DMS53 (cell line): Measurements from ENCODE around the gene ZDHHC13.
"Not testable (repeated sequence)": the region's sequence is repeated elsewhere in the genome, so short reads cannot be mapped to it uniquely, and the experiment has no call there.

Experiments used
- DNase-seq: peaks from one replicate; lab custom pipeline; 2025; lab: John Stamatoyannopoulos, UW

Gene ZDHHC13

GRCh38 chr11:19100885-19101284 lies 16.1 kb upstream of the ZDHHC13 start:
- no peak for DNase-seq

GRCh38 chr11:19101796-19102520 lies 15.0 kb upstream of the ZDHHC13 start:
- peak; percentile 93 for DNase-seq

DNA sequence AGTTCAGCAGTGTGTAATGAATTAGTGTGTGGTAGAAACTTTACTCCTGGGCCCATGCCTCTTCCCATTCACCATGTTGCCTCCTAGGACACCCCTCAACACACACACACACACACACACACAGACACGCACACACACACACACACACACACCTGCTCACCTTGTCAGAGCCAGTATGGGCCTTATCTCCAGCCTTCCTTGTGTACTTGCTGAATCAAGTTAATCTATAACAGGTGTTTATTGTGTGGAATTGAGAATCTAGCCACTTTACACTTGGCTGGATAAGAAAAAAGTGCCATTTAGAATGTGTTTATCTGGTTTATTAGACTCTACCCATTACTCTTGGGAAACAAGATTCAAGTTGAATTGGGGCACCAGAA lies 14.5 kb upstream of the ZDHHC13 start:
- DNase-seq, result peak; percentile 86

DNA sequence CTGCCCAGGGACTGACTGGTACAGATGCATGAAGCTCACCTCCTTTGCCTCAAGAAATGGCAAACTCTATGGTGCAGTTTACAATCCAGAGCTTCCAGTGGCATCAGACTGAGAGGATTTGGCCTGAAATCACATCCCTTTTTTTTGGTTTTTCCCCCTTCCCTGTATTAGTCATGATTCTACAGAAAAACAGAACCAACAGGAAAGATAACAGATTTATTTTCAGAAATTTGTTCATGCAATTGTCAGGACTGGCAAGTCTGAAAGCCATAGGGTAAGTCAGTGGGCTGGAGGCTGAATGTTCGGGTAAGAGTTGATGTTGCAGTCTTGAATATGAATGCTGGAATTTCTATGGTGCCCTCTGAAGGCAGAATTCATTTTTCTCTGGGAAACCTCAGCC lies 12.0 kb upstream of the ZDHHC13 start:
- no peak for DNase-seq

GRCh38 chr11:19107125-19107524 lies 9.8 kb upstream of the ZDHHC13 start:
- no peak for DNase-seq

- DNase-seq, result peak; percentile 17
Measured at GRCh38 chr11:19110295-19110694, 6.7 kb upstream of the ZDHHC13 start.

DNA sequence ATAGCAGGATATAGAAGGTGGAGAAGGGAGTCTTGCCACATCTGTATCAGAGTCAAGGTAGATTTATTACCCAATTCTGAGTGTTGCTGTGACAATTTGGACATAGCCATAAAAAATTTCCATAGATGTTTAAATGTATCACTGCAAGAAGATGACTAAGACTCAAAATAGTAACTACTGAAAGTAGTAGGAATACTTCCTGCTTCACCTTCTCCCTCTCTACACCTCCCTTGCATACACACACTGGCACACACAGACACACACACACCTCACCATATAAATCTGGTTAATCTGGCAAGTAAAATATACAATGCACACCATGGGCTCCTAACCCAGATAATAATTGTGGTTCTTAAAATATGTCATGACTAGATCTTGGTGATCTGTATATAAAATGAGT lies 5.2 kb upstream of the ZDHHC13 start:
- DNase-seq, result no peak

DNA sequence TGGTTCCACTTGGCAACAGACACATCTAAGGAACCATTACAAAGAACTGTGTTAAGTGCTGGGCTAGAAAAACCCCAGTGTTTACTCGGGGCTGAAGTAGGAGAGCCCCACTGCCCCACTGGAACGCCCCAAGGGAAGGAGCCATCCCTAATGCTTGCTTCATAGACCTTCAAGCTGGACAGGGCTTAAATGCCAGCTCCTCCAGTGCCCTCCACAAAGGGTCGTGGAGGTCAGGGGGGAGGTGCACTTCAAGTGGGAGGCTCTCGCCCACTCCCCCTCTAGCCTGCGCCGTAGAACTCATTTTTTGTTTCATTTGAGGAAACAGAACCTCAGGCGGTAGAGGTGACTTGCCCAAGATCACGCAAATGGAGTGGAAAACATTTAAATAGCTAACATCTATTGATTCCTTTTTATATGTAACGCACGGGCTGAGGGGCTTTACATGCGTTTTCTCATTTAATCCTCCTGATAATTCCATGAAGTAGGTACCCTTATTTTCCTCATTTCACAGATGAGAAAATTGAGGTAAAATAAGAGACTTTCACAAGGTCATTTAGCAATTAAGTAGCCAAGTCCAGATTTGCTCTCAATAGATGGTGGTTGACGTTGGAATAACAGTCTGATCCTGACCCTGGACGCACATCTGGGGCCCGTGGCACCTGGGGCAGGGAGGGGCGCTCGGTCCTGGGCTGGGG lies 545 bp upstream of the ZDHHC13 start:
- DNase-seq, result peak; percentile 43

- DNase-seq, result no peak
Measured at GRCh38 chr11:19117760-19118097, 761 bp downstream of the ZDHHC13 start.

DNA sequence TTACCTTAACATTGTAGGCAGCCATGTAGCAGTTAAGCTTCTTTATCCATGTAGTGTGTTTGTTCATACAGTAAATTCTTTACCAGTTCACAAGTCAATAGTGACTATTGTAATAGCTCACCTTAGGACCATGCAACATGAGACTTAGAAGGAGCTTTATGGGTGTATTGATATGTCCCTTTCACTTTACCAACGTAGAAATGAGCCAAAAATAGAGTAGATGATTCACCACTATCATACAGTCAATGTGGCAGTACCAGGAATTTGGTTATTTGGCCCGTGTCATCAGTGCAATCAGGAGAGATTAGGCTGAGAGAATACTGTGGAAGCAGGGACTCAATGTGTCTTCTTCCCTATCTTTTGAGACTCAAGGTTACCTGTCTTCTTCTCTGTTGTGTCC lies 4.7 kb downstream of the ZDHHC13 start:
- no peak for DNase-seq

- no peak for DNase-seq
Measured at GRCh38 chr11:19122960-19123615, 6.1 kb downstream of the ZDHHC13 start.

GRCh38 chr11:19126562-19127325 lies 9.8 kb downstream of the ZDHHC13 start:
- DNase-seq, result not testable (repeated sequence)

- no peak for DNase-seq
Measured at GRCh38 chr11:19134004-19134403, 17.0 kb downstream of the ZDHHC13 start.

- not testable (repeated sequence) for DNase-seq
Measured at GRCh38 chr11:19136884-19137283, 19.9 kb downstream of the ZDHHC13 start.

DNA sequence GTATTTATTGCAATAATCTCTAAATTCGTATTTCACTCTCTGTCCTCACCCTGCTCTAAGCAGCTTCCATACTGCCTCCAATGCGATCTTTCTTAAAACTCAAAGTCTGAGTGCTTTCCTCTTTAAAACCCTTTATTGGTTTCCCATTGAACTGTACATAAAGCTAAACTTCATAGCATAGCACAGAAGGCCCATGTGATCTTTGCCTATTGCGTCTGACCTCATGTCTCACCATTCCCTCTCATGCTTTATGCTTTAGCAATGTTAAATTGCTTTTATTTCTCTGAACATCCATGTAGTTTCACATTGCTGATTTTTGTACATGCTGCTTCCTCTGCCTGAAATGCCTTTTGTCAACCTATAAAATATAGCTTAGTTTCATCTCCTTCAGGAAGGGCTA lies 28.4 kb downstream of the ZDHHC13 start:
- DNase-seq, result no peak

DNA sequence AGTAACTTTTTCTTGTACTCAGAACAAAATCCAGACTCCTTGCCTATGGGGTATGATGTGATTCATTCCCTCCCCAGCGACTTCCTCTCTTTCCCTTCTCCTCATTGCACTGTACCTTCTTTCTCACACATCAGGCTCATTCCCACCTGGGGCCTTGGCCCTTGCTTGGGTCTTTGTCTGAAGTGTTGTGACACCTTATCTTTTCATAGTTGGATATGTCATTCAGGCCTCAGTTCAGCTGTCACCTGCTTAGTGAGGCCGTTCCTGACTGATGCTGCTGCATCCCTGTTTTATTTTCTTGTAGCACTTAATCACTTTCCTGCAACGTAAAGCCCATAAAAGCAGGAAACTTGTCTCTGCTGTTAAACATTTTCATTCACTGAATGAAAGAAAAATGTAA lies 39.9 kb downstream of the ZDHHC13 start:
- DNase-seq, result no peak

GRCh38 chr11:19160847-19161246 lies 43.9 kb downstream of the ZDHHC13 start:
- DNase-seq, result peak; percentile 8

- no peak for DNase-seq
Measured at GRCh38 chr11:19161651-19162050, 44.7 kb downstream of the ZDHHC13 start.

GRCh38 chr11:19162951-19163505 lies 46.1 kb downstream of the ZDHHC13 start:
- DNase-seq, result no peak

GRCh38 chr11:19163617-19164016 lies 46.6 kb downstream of the ZDHHC13 start:
- peak; percentile 47 for DNase-seq

GRCh38 chr11:19164230-19164855 lies 47.4 kb downstream of the ZDHHC13 start:
- peak; percentile 88 for DNase-seq

DNA sequence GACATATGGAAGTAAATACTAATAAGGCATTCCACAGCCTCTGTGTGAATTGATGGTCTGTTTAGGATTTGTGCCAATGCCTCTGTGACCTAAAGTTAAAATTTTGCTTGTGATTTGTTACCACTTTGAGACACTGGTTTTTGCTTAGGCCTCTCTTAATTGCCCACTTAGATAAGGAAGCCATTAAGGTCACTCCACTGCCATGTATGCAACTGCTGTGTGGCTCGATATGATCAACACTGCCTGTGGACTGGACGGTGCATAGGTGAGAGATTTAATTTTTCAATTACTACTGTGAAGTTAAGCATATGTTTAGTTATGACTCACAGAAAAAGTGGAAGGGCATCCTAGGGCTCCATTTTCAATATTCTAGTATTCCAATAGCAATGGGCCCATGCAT lies 47.9 kb downstream of the ZDHHC13 start:
- DNase-seq, result no peak
